Measurements from ENCODE around the gene CRYL1.

CRYL1 gene

DNA sequence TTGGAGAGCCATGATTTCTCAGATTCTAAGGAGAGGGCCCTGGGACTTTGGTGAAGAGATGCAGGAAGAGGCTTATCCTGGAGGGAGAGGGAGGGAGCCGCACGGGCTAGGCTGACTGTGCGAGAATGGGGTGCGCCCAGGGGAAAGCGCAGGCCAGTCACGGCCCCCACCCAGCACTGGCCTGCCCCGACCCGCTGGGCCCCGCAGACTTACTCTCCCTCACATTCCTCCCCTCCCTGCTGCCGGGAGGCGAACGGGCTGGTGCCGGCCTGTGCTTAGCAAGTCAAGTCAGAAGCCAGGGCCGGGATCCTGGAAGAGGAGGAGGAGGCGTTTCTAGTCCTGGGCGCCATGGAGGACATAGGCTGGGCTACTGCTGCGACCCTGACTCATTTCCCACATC lies 120.0 kb downstream of the CRYL1 start:
- no peak for TF ChIP-seq EZH2phosphoT487 (IDR thresholded peaks at IDR 0.05; ENCODE audit: borderline replicate concordance, low read length)
- TF ChIP-seq, protein P1, sequence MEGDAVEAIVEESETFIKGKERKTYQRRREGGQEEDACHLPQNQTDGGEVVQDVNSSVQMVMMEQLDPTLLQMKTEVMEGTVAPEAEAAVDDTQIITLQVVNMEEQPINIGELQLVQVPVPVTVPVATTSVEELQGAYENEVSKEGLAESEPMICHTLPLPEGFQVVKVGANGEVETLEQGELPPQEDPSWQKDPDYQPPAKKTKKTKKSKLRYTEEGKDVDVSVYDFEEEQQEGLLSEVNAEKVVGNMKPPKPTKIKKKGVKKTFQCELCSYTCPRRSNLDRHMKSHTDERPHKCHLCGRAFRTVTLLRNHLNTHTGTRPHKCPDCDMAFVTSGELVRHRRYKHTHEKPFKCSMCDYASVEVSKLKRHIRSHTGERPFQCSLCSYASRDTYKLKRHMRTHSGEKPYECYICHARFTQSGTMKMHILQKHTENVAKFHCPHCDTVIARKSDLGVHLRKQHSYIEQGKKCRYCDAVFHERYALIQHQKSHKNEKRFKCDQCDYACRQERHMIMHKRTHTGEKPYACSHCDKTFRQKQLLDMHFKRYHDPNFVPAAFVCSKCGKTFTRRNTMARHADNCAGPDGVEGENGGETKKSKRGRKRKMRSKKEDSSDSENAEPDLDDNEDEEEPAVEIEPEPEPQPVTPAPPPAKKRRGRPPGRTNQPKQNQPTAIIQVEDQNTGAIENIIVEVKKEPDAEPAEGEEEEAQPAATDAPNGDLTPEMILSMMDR (IDR thresholded peaks at IDR 0.05; ENCODE audit: low read depth, low read length, poor library complexity, severe bottlenecking): no peak
- no peaks in the 10 kb centered on the region for H3K79me2 ChIP-seq (ENCODE audit: control insufficient read depth, low read length)
- no peak overlapping the region for H3K4me2 ChIP-seq (ENCODE audit: low read length)
- H3K9me3 ChIP-seq (ENCODE audit: control insufficient read depth, insufficient read depth, low read length): no peaks in the 10 kb centered on the region
- no peaks in the 10 kb centered on the region for H4K20me1 ChIP-seq (ENCODE audit: control insufficient read depth, insufficient read depth, low read depth, low read length)
- no peaks in the 10 kb centered on the region for H3K36me3 ChIP-seq (ENCODE audit: control insufficient read depth, low read length)
- H3F3A ChIP-seq (ENCODE audit: control insufficient read depth, insufficient read depth): no peaks in the 10 kb centered on the region
- H3K4me1 ChIP-seq (ENCODE audit: control insufficient read depth, low read length): no peaks in the 10 kb centered on the region
- 0 out of 2 replicates have a peak, but pooled peaks cover 5% of the 10 kb centered on the region for H3K27me3 ChIP-seq (ENCODE audit: control insufficient read depth, low read length)
- H3K4me3 ChIP-seq (ENCODE audit: low read length): no peak overlapping the region
- no peak overlapping the region for H3K27ac ChIP-seq (ENCODE audit: low read depth, low read length)
- H3K9me2 ChIP-seq (replicated peaks; ENCODE audit: control insufficient read depth, low read length): no peaks in the 10 kb centered on the region

DNA sequence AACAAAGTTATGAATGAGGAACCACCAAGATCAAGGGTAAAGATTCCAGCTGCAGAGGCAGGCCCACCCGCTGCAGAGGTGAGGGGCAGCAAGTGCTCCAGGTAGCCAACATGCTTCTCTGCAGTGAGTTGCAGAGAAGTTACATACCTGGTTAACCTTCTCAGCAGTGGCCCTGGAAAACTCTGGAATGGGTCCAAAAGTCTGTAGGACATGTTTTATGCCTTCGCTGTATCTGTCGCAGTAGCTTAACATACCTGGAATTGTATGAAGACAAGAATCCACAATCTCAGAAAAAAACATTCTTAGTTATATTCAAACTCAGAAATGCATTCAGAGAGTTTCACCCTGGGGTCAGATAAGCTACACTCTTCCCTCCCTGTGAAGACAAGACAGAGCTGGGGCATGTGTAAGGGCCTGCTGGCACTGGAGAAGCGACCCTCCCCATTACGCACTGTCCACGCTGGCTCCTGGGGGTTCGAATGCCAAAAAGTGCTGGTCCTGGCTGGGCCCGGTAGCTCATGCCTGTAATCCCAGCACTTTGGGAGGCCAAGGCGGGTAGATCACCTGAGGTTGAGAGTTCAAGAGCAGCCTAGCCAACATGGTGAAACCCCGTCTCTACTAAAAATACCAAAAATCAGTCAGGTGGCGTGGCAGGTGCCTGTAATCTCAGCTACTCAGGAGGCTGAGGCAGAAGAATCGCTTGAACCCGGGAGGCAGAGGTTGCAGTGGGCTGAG lies 121.0 kb downstream of the CRYL1 start:
- Histone ChIP-seq H3K9me2 (replicated peaks; ENCODE audit: control insufficient read depth, low read length) (no peaks in the 10 kb centered on the region), H4K20me1 (ENCODE audit: control insufficient read depth, insufficient read depth, low read depth, low read length) (no peaks in the 10 kb centered on the region), H3K36me3 (ENCODE audit: control insufficient read depth, low read length) (no peaks in the 10 kb centered on the region), H3F3A (ENCODE audit: control insufficient read depth, insufficient read depth) (no peaks in the 10 kb centered on the region), H3K4me2 (ENCODE audit: low read length) (no peak overlapping the region), H3K79me2 (ENCODE audit: control insufficient read depth, low read length) (no peaks in the 10 kb centered on the region), H3K27ac (ENCODE audit: low read depth, low read length) (no peak overlapping the region), H3K4me1 (ENCODE audit: control insufficient read depth, low read length) (no peaks in the 10 kb centered on the region), H3K27me3 (ENCODE audit: control insufficient read depth, low read length) (0 out of 2 replicates have a peak, but pooled peaks cover 5% of the 10 kb centered on the region), H3K4me3 (ENCODE audit: low read length) (no peak overlapping the region), H3K9me3 (ENCODE audit: control insufficient read depth, insufficient read depth, low read length) (no peaks in the 10 kb centered on the region)
- no peak for TF ChIP-seq EZH2phosphoT487 (IDR thresholded peaks at IDR 0.05; ENCODE audit: borderline replicate concordance, low read length)
- TF ChIP-seq, protein P1 (IDR thresholded peaks at IDR 0.05; ENCODE audit: low read depth, low read length, poor library complexity, severe bottlenecking): no peak

DNA sequence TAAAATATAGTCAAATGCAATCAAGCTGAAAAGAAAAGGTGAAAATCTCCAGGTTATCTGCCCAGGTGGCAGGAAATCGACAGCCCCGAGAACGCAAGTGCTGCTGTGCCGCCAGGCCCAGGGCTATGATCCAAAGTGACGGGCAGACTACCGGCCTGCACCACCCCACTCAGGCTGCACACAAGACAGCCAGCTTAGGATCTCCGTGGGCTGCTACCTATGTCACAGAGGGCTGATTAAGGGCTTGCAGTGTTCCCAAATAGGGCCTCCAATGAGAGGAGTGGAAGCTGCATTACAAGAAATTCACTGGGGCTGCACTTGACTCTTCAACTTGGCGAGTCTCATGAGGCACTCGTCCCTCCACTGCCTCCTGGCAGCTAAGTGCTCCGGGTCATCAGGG lies 121.8 kb downstream of the CRYL1 start:
- no peaks in the 10 kb centered on the region for H3K4me1 ChIP-seq (ENCODE audit: control insufficient read depth, low read length)
- no peaks in the 10 kb centered on the region for H3K9me2 ChIP-seq (replicated peaks; ENCODE audit: control insufficient read depth, low read length)
- no peaks in the 10 kb centered on the region for H3K79me2 ChIP-seq (ENCODE audit: control insufficient read depth, low read length)
- no peaks in the 10 kb centered on the region for H3K36me3 ChIP-seq (ENCODE audit: control insufficient read depth, low read length)
- H3K4me2 ChIP-seq (ENCODE audit: low read length): no peak overlapping the region
- no peak overlapping the region for H3K4me3 ChIP-seq (ENCODE audit: low read length)
- H3K27me3 ChIP-seq (ENCODE audit: control insufficient read depth, low read length): 0 out of 2 replicates have a peak, but pooled peaks cover 5% of the 10 kb centered on the region
- no peaks in the 10 kb centered on the region for H3K9me3 ChIP-seq (ENCODE audit: control insufficient read depth, insufficient read depth, low read length)
- H4K20me1 ChIP-seq (ENCODE audit: control insufficient read depth, insufficient read depth, low read depth, low read length): no peaks in the 10 kb centered on the region
- TF ChIP-seq EZH2phosphoT487 (IDR thresholded peaks at IDR 0.05; ENCODE audit: borderline replicate concordance, low read length): no peak
- TF ChIP-seq, protein P1 (IDR thresholded peaks at IDR 0.05; ENCODE audit: low read depth, low read length, poor library complexity, severe bottlenecking): no peak
- no peak overlapping the region for H3K27ac ChIP-seq (ENCODE audit: low read depth, low read length)
- H3F3A ChIP-seq (ENCODE audit: control insufficient read depth, insufficient read depth): no peaks in the 10 kb centered on the region
